AG09319 (cell line): ENCODE data around the gene SEMA4A.

Source experiments
- DNase-seq: peaks from one replicate; pipeline ENCODE4 v3.0.0-alpha.2; 2010; ENCODE audit warnings: low read depth; ENCODE audit errors: extremely low read depth
- CTCF ChIP-seq: IDR thresholded peaks from 2 replicates; pipeline ENCODE4 v1.5.1; 2011; ENCODE audit warnings: low read depth, mild to moderate bottlenecking, inconsistent platforms, low read length, moderate library complexity

The SEMA4A gene

GRCh38 chr1:156151093-156151688 lies 2.2 kb upstream of the SEMA4A start:
- no peak for TF ChIP-seq CTCF

GRCh38 chr1:156152628-156153027 lies 757 bp upstream of the SEMA4A start:
- no peak for DNase-seq

More at GRCh38 chr1:156151093-156151688, 2.2 kb upstream of the SEMA4A start:
- no peak for DNase-seq

GRCh38 chr1:156154317-156154749 lies 948 bp downstream of the SEMA4A start:
- TF ChIP-seq CTCF, result no peak
- no peak for DNase-seq

More at GRCh38 chr1:156152628-156153027, 757 bp upstream of the SEMA4A start:
- TF ChIP-seq CTCF, result no peak

- no peak for DNase-seq
- no peak for TF ChIP-seq CTCF
Measured at GRCh38 chr1:156155756-156156510, 2.5 kb downstream of the SEMA4A start.

- DNase-seq, result no peak
- no peak for TF ChIP-seq CTCF
Measured at GRCh38 chr1:156157506-156157905, 4.1 kb downstream of the SEMA4A start.

GRCh38 chr1:156157966-156158365 lies 4.6 kb downstream of the SEMA4A start:
- no peak for DNase-seq
- TF ChIP-seq CTCF, result no peak

- no peak for DNase-seq
- no peak for TF ChIP-seq CTCF
Measured at GRCh38 chr1:156160000-156160742, 6.8 kb downstream of the SEMA4A start.
